ENCODE measurements around the gene POU2F2.

The POU2F2 gene

GRCh38 chr19:42054205-42054604 is 78.0 kb downstream of the POU2F2 start:
- Histone ChIP-seq H3K27me3 (ENCODE audit: insufficient read depth, poor library complexity, severe bottlenecking) (no peaks in the 10 kb centered on the region), H3K9me3 (ENCODE audit: severe bottlenecking) (no peaks in the 10 kb centered on the region), H3K36me3 (ENCODE audit: low read depth) (no peaks in the 10 kb centered on the region), H3K4me1 (ENCODE audit: insufficient read depth, poor library complexity, severe bottlenecking) (peaks cover 27% of the 10 kb centered on the region), H3K4me3 (ENCODE audit: severe bottlenecking) (no peak overlapping the region), H3K27ac (ENCODE audit: poor library complexity, severe bottlenecking) (no peak overlapping the region)
- DNase-seq (ENCODE audit: low spot score) (no peak), ATAC-seq (ENCODE audit: low read depth) (no peak)
- TF ChIP-seq CTCF (IDR thresholded peaks at IDR 0.05; ENCODE audit: poor library complexity, severe bottlenecking), result no peak

GRCh38 chr19:42053037-42053935 is 79.0 kb downstream of the POU2F2 start:
- Histone ChIP-seq H3K4me3 (ENCODE audit: severe bottlenecking) (no peak overlapping the region), H3K4me1 (ENCODE audit: insufficient read depth, poor library complexity, severe bottlenecking) (peaks cover 27% of the 10 kb centered on the region), H3K36me3 (ENCODE audit: low read depth) (no peaks in the 10 kb centered on the region), H3K27ac (ENCODE audit: poor library complexity, severe bottlenecking) (peak overlapping the region; percentile 77), H3K9me3 (ENCODE audit: severe bottlenecking) (no peaks in the 10 kb centered on the region), H3K27me3 (ENCODE audit: insufficient read depth, poor library complexity, severe bottlenecking) (no peaks in the 10 kb centered on the region)
- DNase-seq (ENCODE audit: low spot score) (no peak), ATAC-seq (ENCODE audit: low read depth) (no peak)
- no peak for TF ChIP-seq CTCF (IDR thresholded peaks at IDR 0.05; ENCODE audit: poor library complexity, severe bottlenecking)

- DNase-seq (ENCODE audit: low spot score) (no peak), ATAC-seq (ENCODE audit: low read depth) (no peak)
- no peak for TF ChIP-seq CTCF (IDR thresholded peaks at IDR 0.05; ENCODE audit: poor library complexity, severe bottlenecking)
- H3K27ac ChIP-seq (ENCODE audit: poor library complexity, severe bottlenecking), result peak overlapping the region; percentile 77
- H3K9me3 ChIP-seq (ENCODE audit: severe bottlenecking), result no peaks in the 10 kb centered on the region
- H3K27me3 ChIP-seq (ENCODE audit: insufficient read depth, poor library complexity, severe bottlenecking), result no peaks in the 10 kb centered on the region
- no peaks in the 10 kb centered on the region for H3K36me3 ChIP-seq (ENCODE audit: low read depth)
- peaks cover 27% of the 10 kb centered on the region for H3K4me1 ChIP-seq (ENCODE audit: insufficient read depth, poor library complexity, severe bottlenecking)
- no peak overlapping the region for H3K4me3 ChIP-seq (ENCODE audit: severe bottlenecking)
Measured at GRCh38 chr19:42052241-42052863, 79.9 kb downstream of the POU2F2 start.

- H3K4me3 ChIP-seq (ENCODE audit: severe bottlenecking), result no peak overlapping the region
- H3K36me3 ChIP-seq (ENCODE audit: low read depth), result no peaks in the 10 kb centered on the region
- no peaks in the 10 kb centered on the region for H3K27me3 ChIP-seq (ENCODE audit: insufficient read depth, poor library complexity, severe bottlenecking)
- peaks cover 27% of the 10 kb centered on the region for H3K4me1 ChIP-seq (ENCODE audit: insufficient read depth, poor library complexity, severe bottlenecking)
- ATAC-seq (ENCODE audit: low read depth) (peak; percentile 91), DNase-seq (ENCODE audit: low spot score) (peak; percentile 87)
- H3K9me3 ChIP-seq (ENCODE audit: severe bottlenecking), result no peaks in the 10 kb centered on the region
- peak overlapping the region; percentile 77 for H3K27ac ChIP-seq (ENCODE audit: poor library complexity, severe bottlenecking)
- TF ChIP-seq CTCF (IDR thresholded peaks at IDR 0.05; ENCODE audit: poor library complexity, severe bottlenecking), result no peak
Measured at GRCh38 chr19:42051166-42052115, 80.8 kb downstream of the POU2F2 start.

Data from RWPE2 (cell line).